H1 (cell line): Measurements from ENCODE around the gene FCHO1. TPM values are rescaled to one million over a fixed set of nuclear protein-coding genes. Genes with fewer than 3 reads are reported as not detected.

Experiments used
- CTCF ChIA-PET: fragments of 300-600 bp; sonication (Branson Sonifier 250); formaldehyde crosslinking; loops from one replicate; lab custom pipeline; 2021; ENCODE audit not compliant: partially characterized antibody; lab: Charles Lee
- POLR2A ChIA-PET: fragments of 300-600 bp; sonication (Branson Sonifier 250); formaldehyde crosslinking; loops from one replicate; lab custom pipeline; 2021; ENCODE audit warnings: inconsistent platforms; ENCODE audit not compliant: partially characterized antibody; lab: Charles Lee
- DNase-seq, 2 experiments: peaks; one replicate each; pipeline versions ENCODE4 v3.0.0 to v3.0.0-alpha.2; 2010 to 2022; ENCODE audit warnings: low spot score in 2 of 2, low read depth in 1 of 2, mixed read lengths in 1 of 2
- FAIRE-seq: peaks from 2 replicates; lab custom pipeline; 2011; peaks lifted over from hg19 to GRCh38; lab: Jason Lieb, UNC
- H2AFZ ChIP-seq: 2 replicates; pipeline ENCODE4 v1.8.1; 2012; ENCODE audit warnings: low read length, inconsistent platforms
- H2AK5ac ChIP-seq: 2 replicates; pipeline ENCODE4 v1.6.1; 2013; ENCODE audit warnings: low read depth, low read length
- H2BK120ac ChIP-seq: replicated peaks from 2 replicates; pipeline ENCODE3; 2013; ENCODE audit warnings: low read depth, low read length, inconsistent platforms
- H2BK12ac ChIP-seq: 2 replicates; pipeline ENCODE4 v1.6.1; 2013; ENCODE audit warnings: low read depth, low read length
- H2BK15ac ChIP-seq: 2 replicates; pipeline ENCODE4 v1.6.1; 2013; ENCODE audit warnings: low read length
- H2BK20ac ChIP-seq: 2 replicates; pipeline ENCODE4 v1.6.1; 2013; ENCODE audit warnings: low read length
- H2BK5ac ChIP-seq: 2 replicates; pipeline ENCODE4 v1.6.1; 2013; ENCODE audit warnings: low read depth, low read length
- H3K14ac ChIP-seq: 2 replicates; pipeline ENCODE4 v1.6.1; 2013; ENCODE audit warnings: inconsistent platforms; ENCODE audit not compliant: insufficient read length
- H3K18ac ChIP-seq: 2 replicates; pipeline ENCODE4 v1.6.1; 2013; ENCODE audit warnings: low read length; ENCODE audit errors: extremely low read depth
- H3K23ac ChIP-seq: 2 replicates; pipeline ENCODE4 v1.6.1; 2013; ENCODE audit warnings: inconsistent platforms; ENCODE audit not compliant: insufficient read length
- H3K23me2 ChIP-seq: 2 replicates; pipeline ENCODE4 v1.6.1; 2013; ENCODE audit warnings: low read depth, low read length
- H3K27ac ChIP-seq: 2 replicates; pipeline ENCODE4 v1.6.1; 2011; ENCODE audit warnings: low read depth, low read length, inconsistent platforms
- H3K27me3 ChIP-seq, 4 experiments: replicated peaks in 1 of 4; 1 replicate in 1 of 4; 2 replicates in 3 of 4; pipeline versions ENCODE4 v1.6.1 to v1.8.1; 2011 to 2013; ENCODE audit warnings: low read length in 3 of 4, mild to moderate bottlenecking in 3 of 4, inconsistent platforms in 2 of 4, mixed read lengths in 2 of 4, moderate library complexity in 1 of 4; ENCODE audit not compliant: control insufficient read depth in 3 of 4, insufficient read depth in 3 of 4; ENCODE audit errors: extremely low read depth in 1 of 4
- H3K36me3 ChIP-seq, 4 experiments: 2 replicates each; pipeline versions ENCODE4 v1.6.1 to v1.8.1; 2011 to 2013; ENCODE audit warnings: mild to moderate bottlenecking in 4 of 4, low read length in 3 of 4, moderate library complexity in 2 of 4, control low read depth in 1 of 4, inconsistent platforms in 1 of 4; ENCODE audit not compliant: insufficient read depth in 4 of 4, control insufficient read depth in 2 of 4
- H3K4ac ChIP-seq: replicated peaks from 2 replicates; pipeline ENCODE3; 2013; ENCODE audit warnings: low read length, low read depth, mixed read lengths, inconsistent platforms; ENCODE audit not compliant: insufficient read length
- H3K4me1 ChIP-seq, 4 experiments: replicated peaks in 1 of 4; 1 replicate in 1 of 4; 2 replicates in 3 of 4; pipeline versions ENCODE4 v1.6.1 to v1.8.1; 2011 to 2013; ENCODE audit warnings: low read length in 3 of 4, inconsistent platforms in 2 of 4, mixed read lengths in 1 of 4; ENCODE audit not compliant: insufficient read depth in 4 of 4, control insufficient read depth in 3 of 4
- H3K4me2 ChIP-seq, 2 experiments: 2 replicates each; pipeline versions ENCODE4 v1.6.1 to v1.8.1; 2011 to 2013; ENCODE audit warnings: low read depth in 2 of 2, low read length in 2 of 2, control low read depth in 1 of 2, inconsistent platforms in 1 of 2, mild to moderate bottlenecking in 1 of 2; ENCODE audit not compliant: insufficient read depth in 1 of 2
- H3K4me3 ChIP-seq, 4 experiments: fragments of 200-600, 300-600 bp in 1 of 4; sonication (generic), shearing (Covaris generic), sonication (Bioruptor Twin) in 1 of 4; 2 replicates each; pipeline versions ENCODE4 v1.5.1 to v1.8.1; 2011 to 2016; ENCODE audit warnings: low read length in 4 of 4, low read depth in 3 of 4, control low read depth in 2 of 4, inconsistent platforms in 2 of 4, mild to moderate bottlenecking in 2 of 4, mixed read lengths in 1 of 4, moderate library complexity in 1 of 4; ENCODE audit not compliant: insufficient read depth in 2 of 4; ENCODE audit errors: extremely low read depth in 1 of 4
- H3K56ac ChIP-seq: replicated peaks from 2 replicates; pipeline ENCODE3; 2013; ENCODE audit warnings: low read depth, mild to moderate bottlenecking, mixed read lengths, low read length, inconsistent platforms; ENCODE audit not compliant: insufficient read length
- H3K79me1 ChIP-seq: 2 replicates; pipeline ENCODE4 v1.6.1; 2013; ENCODE audit warnings: low read depth, low read length, control low read depth
- H3K79me2 ChIP-seq, 2 experiments: 2 replicates each; pipeline versions ENCODE4 v1.6.1 to v1.8.1; 2012 to 2013; ENCODE audit warnings: low read length in 2 of 2, mild to moderate bottlenecking in 2 of 2, inconsistent platforms in 1 of 2; ENCODE audit not compliant: insufficient read depth in 2 of 2, control insufficient read depth in 1 of 2
- H3K9ac ChIP-seq, 4 experiments: replicated peaks in 1 of 4; 1 replicate in 1 of 4; 2 replicates in 3 of 4; pipeline versions ENCODE4 v1.6.1 to v1.8.1; 2011 to 2013; ENCODE audit warnings: low read depth in 3 of 4, low read length in 3 of 4, control low read depth in 2 of 4, mild to moderate bottlenecking in 2 of 4, moderate library complexity in 2 of 4, inconsistent platforms in 1 of 4; ENCODE audit errors: extremely low read depth in 1 of 4
- H3K9me3 ChIP-seq, 2 experiments: 2 replicates each; pipeline versions ENCODE4 v1.6.1 to v1.8.1; 2012 to 2013; ENCODE audit warnings: mild to moderate bottlenecking in 2 of 2, moderate library complexity in 2 of 2, control low read depth in 1 of 2, inconsistent platforms in 1 of 2, low read depth in 1 of 2, low read length in 1 of 2, mixed read lengths in 1 of 2; ENCODE audit not compliant: insufficient read depth in 2 of 2
- H4K20me1 ChIP-seq, 2 experiments: replicated peaks in 1 of 2; 2 replicates each; pipeline versions ENCODE3 to v1.8.1; 2011 to 2013; ENCODE audit warnings: inconsistent platforms in 2 of 2, low read length in 2 of 2, mild to moderate bottlenecking in 1 of 2; ENCODE audit not compliant: insufficient read depth in 2 of 2, control insufficient read depth in 1 of 2
- H4K5ac ChIP-seq: 2 replicates; pipeline ENCODE4 v1.6.1; 2013; ENCODE audit warnings: low read length, low read depth, mixed read lengths, inconsistent platforms; ENCODE audit not compliant: insufficient read length
- H4K8ac ChIP-seq: 2 replicates; pipeline ENCODE4 v1.8.0; 2013; ENCODE audit warnings: mild to moderate bottlenecking, moderate library complexity, low read length, inconsistent platforms; ENCODE audit not compliant: insufficient read depth; ENCODE audit errors: extremely low read depth
- H4K91ac ChIP-seq: replicated peaks from 2 replicates; pipeline ENCODE3; 2013; ENCODE audit warnings: low read length, mixed read lengths, inconsistent platforms; ENCODE audit not compliant: insufficient read length
- CTBP2 ChIP-seq: IDR thresholded peaks from 2 replicates; pipeline ENCODE4 v1.7.0; 2011; ENCODE audit warnings: borderline replicate concordance, mild to moderate bottlenecking, moderate library complexity, mixed read lengths, low read length; ENCODE audit not compliant: insufficient read depth, insufficient read length
- EZH2 ChIP-seq: fragments of 200-600 bp; sonication (generic); IDR thresholded peaks from 2 replicates; pipeline ENCODE4 v1.7.1; 2012; ENCODE audit warnings: low read depth, mild to moderate bottlenecking, moderate library complexity, low read length, inconsistent platforms; ENCODE audit not compliant: severe bottlenecking
- KDM1A ChIP-seq: fragments of 200-600, 300-600 bp; sonication (generic); IDR thresholded peaks from 2 replicates; pipeline ENCODE4 v1.7.1; 2016; ENCODE audit warnings: mild to moderate bottlenecking, low read length, borderline replicate concordance
- SUZ12 ChIP-seq: fragments of 200-600 bp; sonication (generic); IDR thresholded peaks from 2 replicates; pipeline ENCODE4 v1.6.1; 2012; ENCODE audit warnings: mild to moderate bottlenecking, inconsistent platforms, low read length, moderate library complexity, mixed read lengths
- TAF7 ChIP-seq: optimal IDR thresholded peaks from 2 replicates; pipeline ENCODE3; 2011; ENCODE audit warnings: low read depth, mild to moderate bottlenecking, inconsistent platforms, low read length, moderate library complexity, borderline replicate concordance
- TEAD4 ChIP-seq: IDR thresholded peaks from 2 replicates; pipeline ENCODE4 v1.6.1; 2012; ENCODE audit warnings: low read depth, low read length, inconsistent platforms, mixed read lengths
- WGBS, 2 experiments: shearing (Covaris generic) in 1 of 2; methylation state at CpG; one replicate each; pipeline versions ENCODE4 v1.1.6 to v1.1.7; 2013 to 2015; ENCODE audit warnings: low lambda C conversion rate in 2 of 2, mixed read lengths in 2 of 2, inconsistent platforms in 1 of 2, low coverage in 1 of 2, missing lambda C conversion rate in 1 of 2; ENCODE audit not compliant: insufficient replicate concordance in 2 of 2, insufficient coverage in 1 of 2, insufficient read length in 1 of 2; ENCODE audit errors: extremely low coverage in 1 of 2, missing lambda C conversion rate in 1 of 2; 5-methylcytosine and 5-hydroxymethylcytosine counted together
- polyA plus RNA-seq, 7 experiments: library from polyadenylated mRNA; depleted of rRNA in 3 of 7; stranded (reverse) in 5 of 7; unstranded in 2 of 7; fragments of >200 nt in 5 of 7; fragments of 200-250 nt in 2 of 7; gene quantifications; 1 replicate in 5 of 7; 2 replicates in 1 of 7; 4 replicates in 1 of 7; pipeline versions ENCODE4 v1.2.1 to v1.2.3, GENCODE V29; 2011 to 2013; ENCODE audit warnings: missing spikeins in 2 of 7, mixed read lengths in 2 of 7
- total RNA-seq: library from RNA; stranded (reverse); fragmentation: NEBNext Ultra II Directional; extraction: Animal tissue kit (Norgen Biotek cat#: 25700); gene quantifications from 2 replicates; pipeline ENCODE4 v1.2.1, GENCODE V29; 2021
- TF ChIP-seq, protein P1 (sequence below), 3 experiments: IDR thresholded peaks; 1 replicate in 2 of 3; 2 replicates in 1 of 3; pipeline versions ENCODE4 v1.5.1 to v1.6.1; 2011; ENCODE audit warnings: low read length in 3 of 3, mild to moderate bottlenecking in 3 of 3, inconsistent platforms in 2 of 3, low read depth in 1 of 3, moderate library complexity in 1 of 3; ENCODE audit not compliant: insufficient read depth in 1 of 3; ENCODE audit errors: control extremely low read depth in 1 of 3

The FCHO1 gene
- total and polyA plus RNA-seq, 2 of the 8 experiments (the other 6 are each of a cell fraction or from before 2014, with no cell fraction given) = 13.0 to 25.9 TPM

DNA sequence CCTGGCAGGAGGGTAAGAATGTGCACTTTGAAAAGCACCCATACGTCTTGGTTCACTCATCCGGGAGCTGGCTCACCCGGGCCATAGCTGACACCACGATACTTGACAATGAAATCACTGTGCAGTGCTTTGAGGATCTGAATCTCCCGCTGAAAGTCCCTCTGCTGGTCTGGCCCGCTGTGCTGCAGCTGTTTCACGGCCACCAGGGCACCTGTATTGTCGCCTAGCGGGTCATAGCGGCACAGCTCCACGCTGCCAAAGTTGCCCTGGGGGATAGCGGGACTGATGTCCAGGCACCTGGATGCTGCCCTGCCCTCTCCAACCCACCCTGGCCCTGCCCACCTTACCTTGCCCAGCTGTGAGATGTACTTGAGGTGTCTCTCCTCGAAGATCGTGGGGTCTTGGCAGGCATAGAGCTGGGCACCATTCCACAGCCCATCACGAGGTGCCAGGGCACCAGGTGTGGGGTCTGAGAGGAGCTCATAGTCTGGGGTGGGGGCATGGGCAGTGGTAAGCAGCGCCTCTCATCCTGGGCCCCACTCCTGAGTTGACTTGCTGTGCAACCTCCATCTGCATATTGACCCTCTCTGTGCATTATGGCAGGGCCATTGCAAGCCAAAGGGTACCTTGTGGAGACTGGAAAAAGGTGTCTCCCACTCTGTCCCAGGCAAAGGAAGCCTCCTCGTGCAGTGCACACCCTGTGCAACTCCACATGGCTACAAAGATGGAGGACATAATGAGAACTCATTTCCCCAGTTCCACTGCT is 81.3 kb downstream of the FCHO1 start:
- POLR2A ChIA-PET = interaction anchor here (1.1 to 12.5 kb wide), 4 partner anchors 9 to 30 kb away, joined by 3 to 133 read pairs (median 16); partner anchors contain the start of genes INSL3 and RPL18A
- CTCF ChIA-PET = interaction anchor here (0.8 to 1.7 kb wide), 5 partner anchors 25 to 228 kb away, joined by 3 to 6 read pairs (median 3); partner anchors contain the start of gene B3GNT3
- FAIRE-seq = no peak

More for the DNA sequence above, 81.3 kb downstream of the FCHO1 start:
- WGBS, 2 experiments = 94% methylated on average over 17 of the region's 17 CpGs; no CpG with 5 or more reads in 1 of the 2 experiments
- Histone ChIP-seq H4K20me1 (peaks cover 0 to 2% of the 10 kb centered on the region in 2 experiments), H3K79me1 (no peaks in the 10 kb centered on the region), H2AFZ (no peak overlapping the region), H3K4me1 (peaks cover 0 to 15% (median 4%) of the 10 kb centered on the region in 4 experiments; a peak in 6 of 7 replicates), H3K4me3 (no peak overlapping the region), H4K5ac (no peak overlapping the region), H3K18ac (no peak overlapping the region), H2BK5ac (no peak overlapping the region), H2BK12ac (no peak overlapping the region)
- TF ChIP-seq CTBP2 = no peak
- no peak for TF ChIP-seq SUZ12
- TF ChIP-seq, protein P1, sequence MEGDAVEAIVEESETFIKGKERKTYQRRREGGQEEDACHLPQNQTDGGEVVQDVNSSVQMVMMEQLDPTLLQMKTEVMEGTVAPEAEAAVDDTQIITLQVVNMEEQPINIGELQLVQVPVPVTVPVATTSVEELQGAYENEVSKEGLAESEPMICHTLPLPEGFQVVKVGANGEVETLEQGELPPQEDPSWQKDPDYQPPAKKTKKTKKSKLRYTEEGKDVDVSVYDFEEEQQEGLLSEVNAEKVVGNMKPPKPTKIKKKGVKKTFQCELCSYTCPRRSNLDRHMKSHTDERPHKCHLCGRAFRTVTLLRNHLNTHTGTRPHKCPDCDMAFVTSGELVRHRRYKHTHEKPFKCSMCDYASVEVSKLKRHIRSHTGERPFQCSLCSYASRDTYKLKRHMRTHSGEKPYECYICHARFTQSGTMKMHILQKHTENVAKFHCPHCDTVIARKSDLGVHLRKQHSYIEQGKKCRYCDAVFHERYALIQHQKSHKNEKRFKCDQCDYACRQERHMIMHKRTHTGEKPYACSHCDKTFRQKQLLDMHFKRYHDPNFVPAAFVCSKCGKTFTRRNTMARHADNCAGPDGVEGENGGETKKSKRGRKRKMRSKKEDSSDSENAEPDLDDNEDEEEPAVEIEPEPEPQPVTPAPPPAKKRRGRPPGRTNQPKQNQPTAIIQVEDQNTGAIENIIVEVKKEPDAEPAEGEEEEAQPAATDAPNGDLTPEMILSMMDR (IDR thresholded peaks at IDR 0.05; ENCODE audit: control extremely low read depth in 1 of 3, insufficient read depth in 1 of 3, low read depth in 1 of 3, low read length in 3 of 3) = no peak
- no peak for TF ChIP-seq KDM1A
- no peak for TF ChIP-seq TAF7
- no peak for TF ChIP-seq EZH2
- no peak for TF ChIP-seq TEAD4
- TF ChIP-seq, all 59 proteins: peak for 0
- no peak overlapping the region for H3K23ac ChIP-seq
- no peak overlapping the region for H4K91ac ChIP-seq
- no peak overlapping the region for H4K8ac ChIP-seq
- no peak overlapping the region for H3K56ac ChIP-seq
- H3K36me3 ChIP-seq = no peaks in the 10 kb centered on the region
- 0 out of 2 replicates have a peak overlapping the region, but pooled peaks have one; percentile 50 for H2BK15ac ChIP-seq
- no peaks in the 10 kb centered on the region for H3K9me3 ChIP-seq
- no peak for DNase-seq
- no peak overlapping the region for H3K9ac ChIP-seq
- H2BK20ac ChIP-seq = no peak overlapping the region
- no peak overlapping the region; a peak in 1 of 4 replicates for H3K4me2 ChIP-seq
- H3K23me2 ChIP-seq = peaks cover 5% of the 10 kb centered on the region; the same call in 1 of the 2 replicates
- H3K79me2 ChIP-seq = no peaks in the 10 kb centered on the region
- H2BK120ac ChIP-seq = no peak overlapping the region
- no peak overlapping the region for H3K4ac ChIP-seq
- no peak overlapping the region for H2AK5ac ChIP-seq
- H3K27ac ChIP-seq = no peak overlapping the region
- no peaks in the 10 kb centered on the region; a peak in 1 of 7 replicates for H3K27me3 ChIP-seq
- no peak overlapping the region for H3K14ac ChIP-seq
